ENCODE measurements around the gene SIDT1.

- TF ChIP-seq CTCF (IDR thresholded peaks at IDR 0.05; ENCODE audit: low read depth, low read length) (no peak), EZH2phosphoT487 (IDR thresholded peaks at IDR 0.05; ENCODE audit: low read depth) (no peak)
Measured at GRCh38 chr3:113545594-113545993, 13.2 kb downstream of the SIDT1 start.
